ENCODE data around the gene NME7. TPM values are rescaled to one million over a fixed set of nuclear protein-coding genes. Genes with fewer than 3 reads are reported as not detected.

The NME7 gene
- polyA plus RNA-seq, 1 experiment = 7.5 TPM

- Histone ChIP-seq H3K36me3 (ENCODE audit: control insufficient read depth, insufficient read depth, low read length) (no peaks in the 10 kb centered on the region), H3K4me3 (ENCODE audit: low read depth, low read length) (no peak overlapping the region), H3K27me3 (ENCODE audit: control insufficient read depth, insufficient read depth, low read length) (no peaks in the 10 kb centered on the region)
- ChIA-PET CTCF (interaction anchor here (1.0 kb wide), 1 partner anchor 143 kb away, joined by 3 read pairs; no protein-coding TSS in a partner anchor), POLR2A (no interaction called here)
- no peak for DNase-seq (ENCODE audit: low read depth)
- TF ChIP-seq CTCF (IDR thresholded peaks at IDR 0.05; ENCODE audit: insufficient read depth, low read depth, low read length) = no peak
Measured at GRCh38 chr1:169235568-169235967, 132.0 kb downstream of the NME7 start.

- TF ChIP-seq CTCF (IDR thresholded peaks at IDR 0.05; ENCODE audit: insufficient read depth, low read depth, low read length) = no peak
- Histone ChIP-seq H3K36me3 (ENCODE audit: control insufficient read depth, insufficient read depth, low read length) (no peaks in the 10 kb centered on the region), H3K4me3 (ENCODE audit: low read depth, low read length) (no peak overlapping the region), H3K27me3 (ENCODE audit: control insufficient read depth, insufficient read depth, low read length) (no peaks in the 10 kb centered on the region)
- POLR2A ChIA-PET = no interaction called here
- CTCF ChIA-PET = no interaction called here
- no peak for DNase-seq (ENCODE audit: low read depth)
Measured at GRCh38 chr1:169234780-169235179, 132.8 kb downstream of the NME7 start.

- no peak for DNase-seq (ENCODE audit: low read depth)
- no peaks in the 10 kb centered on the region for H3K36me3 ChIP-seq (ENCODE audit: control insufficient read depth, insufficient read depth, low read length)
- ChIA-PET CTCF (interaction anchor here (1.5 kb wide), 1 partner anchor 100 kb away, joined by 5 read pairs; no protein-coding TSS in a partner anchor), POLR2A (no interaction called here)
- no peaks in the 10 kb centered on the region for H3K27me3 ChIP-seq (ENCODE audit: control insufficient read depth, insufficient read depth, low read length)
- no peak overlapping the region for H3K4me3 ChIP-seq (ENCODE audit: low read depth, low read length)
- TF ChIP-seq CTCF (IDR thresholded peaks at IDR 0.05; ENCODE audit: insufficient read depth, low read depth, low read length) = no peak
Measured at GRCh38 chr1:169217636-169218035, 150.0 kb downstream of the NME7 start.

GRCh38 chr1:169214598-169214997 lies 153.0 kb downstream of the NME7 start:
- CTCF ChIA-PET = no interaction called here
- POLR2A ChIA-PET = no interaction called here
- Histone ChIP-seq H3K4me3 (ENCODE audit: low read depth, low read length) (no peak overlapping the region), H3K27me3 (ENCODE audit: control insufficient read depth, insufficient read depth, low read length) (no peaks in the 10 kb centered on the region), H3K36me3 (ENCODE audit: control insufficient read depth, insufficient read depth, low read length) (no peaks in the 10 kb centered on the region)
- no peak for DNase-seq (ENCODE audit: low read depth)
- no peak for TF ChIP-seq CTCF (IDR thresholded peaks at IDR 0.05; ENCODE audit: insufficient read depth, low read depth, low read length)

DNA sequence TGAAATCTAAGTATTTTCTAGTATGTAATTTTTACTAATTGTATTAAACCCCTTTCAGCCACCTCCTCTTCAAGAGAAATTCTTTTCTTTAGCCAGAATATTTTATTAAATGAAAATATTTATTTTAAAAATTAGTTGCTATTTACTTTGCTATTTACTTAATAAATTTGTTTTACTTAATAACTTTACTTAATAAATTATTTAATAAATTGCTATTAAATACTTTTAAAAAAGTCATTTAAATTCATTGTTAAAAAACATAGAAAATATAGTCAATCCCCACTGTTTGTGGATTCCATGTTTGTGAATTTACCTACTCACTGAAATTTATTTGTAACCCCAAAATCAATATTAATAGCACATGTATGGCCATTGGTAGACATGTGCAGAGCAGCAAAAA lies 155.5 kb downstream of the NME7 start:
- TF ChIP-seq CTCF (IDR thresholded peaks at IDR 0.05; ENCODE audit: insufficient read depth, low read depth, low read length) = no peak
- ChIA-PET CTCF (no interaction called here), POLR2A (no interaction called here)

More for the DNA sequence above, 155.5 kb downstream of the NME7 start:
- Histone ChIP-seq H3K4me3 (ENCODE audit: low read depth, low read length) (no peak overlapping the region), H3K36me3 (ENCODE audit: control insufficient read depth, insufficient read depth, low read length) (no peaks in the 10 kb centered on the region), H3K27me3 (ENCODE audit: control insufficient read depth, insufficient read depth, low read length) (no peaks in the 10 kb centered on the region)
- no peak for DNase-seq (ENCODE audit: low read depth)
